ENCODE data around the gene NOG. TPM values are rescaled to one million over a fixed set of nuclear protein-coding genes. Genes with fewer than 3 reads are reported as not detected.

NOG gene
- total and polyA plus RNA-seq, 2 donors (not counting 3 experiments of a cell fraction or from before 2014, with no cell fraction given), result 0.63 to 2.3 TPM

GRCh38 chr17:56558088-56558487, 35.4 kb upstream of the NOG start:
- Histone ChIP-seq H4K20me1 (replicated peaks; ENCODE audit: control insufficient read depth, extremely low read depth, insufficient read depth, low read length) (no peaks in the 10 kb centered on the region), H3K9me1 (replicated peaks; ENCODE audit: control insufficient read depth, extremely low read depth, insufficient read depth, low read length) (no peaks in the 10 kb centered on the region), H3K27ac (ENCODE audit: insufficient read depth, low read depth, low read length) (no peak overlapping the region), H3K36me3 (ENCODE audit: control insufficient read depth in 2 of 2, extremely low read depth in 1 of 2, insufficient read depth in 2 of 2, low read length in 2 of 2) (no peaks in the 10 kb centered on the region), H3K4me3 (replicated peaks in 1 of 3; ENCODE audit: insufficient read depth in 1 of 3, low read depth in 1 of 3, low read length in 3 of 3) (no peak overlapping the region), H3K27me3 (ENCODE audit: control insufficient read depth in 2 of 2, insufficient read depth in 2 of 2, low read length in 2 of 2) (no peaks in the 10 kb centered on the region), H3K4me2 (ENCODE audit: insufficient read depth, low read length) (no peak overlapping the region), H2AFZ (ENCODE audit: low read depth, low read length) (no peak overlapping the region), H3K9ac (replicated peaks; ENCODE audit: extremely low read depth, insufficient read depth, low read length) (no peak overlapping the region), H3K9me3 (replicated peaks; ENCODE audit: control insufficient read depth, insufficient read depth, low read length) (no peaks in the 10 kb centered on the region), H3K4me1 (ENCODE audit: control insufficient read depth, extremely low read depth, insufficient read depth, low read length) (no peaks in the 10 kb centered on the region), H3K79me2 (ENCODE audit: control insufficient read depth, insufficient read depth, low read length) (no peaks in the 10 kb centered on the region)
- BruUV-seq (replicated peaks), result no TSS peak
- ChIA-PET CTCF (no interaction called here), POLR2A (no interaction called here)
- TF ChIP-seq POLR2A (IDR thresholded peaks at IDR 0.05; ENCODE audit: low read depth, low read length) (no peak), POLR2AphosphoS5 (IDR thresholded peaks at IDR 0.05; ENCODE audit: insufficient read depth, low read depth, low read length) (no peak), GATA2 (IDR thresholded peaks at IDR 0.05; ENCODE audit: insufficient read depth, insufficient read length, low read depth, low read length) (no peak), FOS (IDR thresholded peaks at IDR 0.05; ENCODE audit: borderline replicate concordance, insufficient read depth, low read length) (no peak), JUN (IDR thresholded peaks at IDR 0.05; ENCODE audit: borderline replicate concordance, insufficient read depth, insufficient read length, low read depth) (no peak), MAX (IDR thresholded peaks at IDR 0.05; ENCODE audit: insufficient read depth, insufficient read length) (no peak), EZH2 (IDR thresholded peaks at IDR 0.05; ENCODE audit: borderline replicate concordance, low read depth, low read length, severe bottlenecking) (no peak), MYC (IDR thresholded peaks at IDR 0.05; ENCODE audit: low read depth, low read length) (no peak)
- TF ChIP-seq, protein P1, sequence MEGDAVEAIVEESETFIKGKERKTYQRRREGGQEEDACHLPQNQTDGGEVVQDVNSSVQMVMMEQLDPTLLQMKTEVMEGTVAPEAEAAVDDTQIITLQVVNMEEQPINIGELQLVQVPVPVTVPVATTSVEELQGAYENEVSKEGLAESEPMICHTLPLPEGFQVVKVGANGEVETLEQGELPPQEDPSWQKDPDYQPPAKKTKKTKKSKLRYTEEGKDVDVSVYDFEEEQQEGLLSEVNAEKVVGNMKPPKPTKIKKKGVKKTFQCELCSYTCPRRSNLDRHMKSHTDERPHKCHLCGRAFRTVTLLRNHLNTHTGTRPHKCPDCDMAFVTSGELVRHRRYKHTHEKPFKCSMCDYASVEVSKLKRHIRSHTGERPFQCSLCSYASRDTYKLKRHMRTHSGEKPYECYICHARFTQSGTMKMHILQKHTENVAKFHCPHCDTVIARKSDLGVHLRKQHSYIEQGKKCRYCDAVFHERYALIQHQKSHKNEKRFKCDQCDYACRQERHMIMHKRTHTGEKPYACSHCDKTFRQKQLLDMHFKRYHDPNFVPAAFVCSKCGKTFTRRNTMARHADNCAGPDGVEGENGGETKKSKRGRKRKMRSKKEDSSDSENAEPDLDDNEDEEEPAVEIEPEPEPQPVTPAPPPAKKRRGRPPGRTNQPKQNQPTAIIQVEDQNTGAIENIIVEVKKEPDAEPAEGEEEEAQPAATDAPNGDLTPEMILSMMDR (IDR thresholded peaks at IDR 0.05; ENCODE audit: extremely low read depth in 1 of 2, insufficient read depth in 1 of 2, low read depth in 1 of 2, low read length in 2 of 2), result no peak
- DNase-seq (ENCODE audit: low read depth, low spot score), result no peak
- intact Hi-C loops (cut with micrococcal nuclease) (no loop called here), dilution Hi-C loops (cut with MboI; ENCODE audit: extremely low pct_ligation_motif_present, low sequenced_read_pairs) (no loop called here)
- FAIRE-seq, result no peak

Measured in endothelial cell of umbilical vein (primary cell).